ENCODE results near the gene LZTS3.
"Not testable (repeated sequence)": the region's sequence is repeated elsewhere in the genome, so short reads cannot be mapped to it uniquely, and the experiment has no call there.

GRCh38 chr20:3182429-3182828 is 9.1 kb upstream of the LZTS3 start:
- not testable (repeated sequence) for TF ChIP-seq EZH2 (IDR thresholded peaks at IDR 0.05; ENCODE audit: insufficient read depth, poor library complexity, severe bottlenecking); EZH2phosphoT487 (IDR thresholded peaks at IDR 0.05; ENCODE audit: insufficient read depth, low read depth)

All from GM23248 (cell line).